OCI-LY1 (cell line): ENCODE measurements around the gene TMEM119.

Source experiments
- EZH2 ChIP-seq: fragments of 200-600 bp; sonication (generic), shearing (Covaris generic); IDR thresholded peaks from 2 replicates; pipeline ENCODE4 v1.8.0; 2017; ENCODE audit warnings: borderline replicate concordance, mixed run types, mild to moderate bottlenecking, antibody characterized with exemption, low read length, moderate library complexity, mixed read lengths
- TF ChIP-seq, protein P1 (sequence below): fragments of 200-600 bp; sonication (generic), shearing (Covaris generic); IDR thresholded peaks from 2 replicates; pipeline ENCODE4 v1.5.1; 2017; ENCODE audit warnings: mild to moderate bottlenecking, antibody characterized with exemption, low read length, moderate library complexity, mixed read lengths

GRCh38 chr12:108594323-108594903 lies 3.5 kb downstream of the TMEM119 start:
- TF ChIP-seq, protein P1, sequence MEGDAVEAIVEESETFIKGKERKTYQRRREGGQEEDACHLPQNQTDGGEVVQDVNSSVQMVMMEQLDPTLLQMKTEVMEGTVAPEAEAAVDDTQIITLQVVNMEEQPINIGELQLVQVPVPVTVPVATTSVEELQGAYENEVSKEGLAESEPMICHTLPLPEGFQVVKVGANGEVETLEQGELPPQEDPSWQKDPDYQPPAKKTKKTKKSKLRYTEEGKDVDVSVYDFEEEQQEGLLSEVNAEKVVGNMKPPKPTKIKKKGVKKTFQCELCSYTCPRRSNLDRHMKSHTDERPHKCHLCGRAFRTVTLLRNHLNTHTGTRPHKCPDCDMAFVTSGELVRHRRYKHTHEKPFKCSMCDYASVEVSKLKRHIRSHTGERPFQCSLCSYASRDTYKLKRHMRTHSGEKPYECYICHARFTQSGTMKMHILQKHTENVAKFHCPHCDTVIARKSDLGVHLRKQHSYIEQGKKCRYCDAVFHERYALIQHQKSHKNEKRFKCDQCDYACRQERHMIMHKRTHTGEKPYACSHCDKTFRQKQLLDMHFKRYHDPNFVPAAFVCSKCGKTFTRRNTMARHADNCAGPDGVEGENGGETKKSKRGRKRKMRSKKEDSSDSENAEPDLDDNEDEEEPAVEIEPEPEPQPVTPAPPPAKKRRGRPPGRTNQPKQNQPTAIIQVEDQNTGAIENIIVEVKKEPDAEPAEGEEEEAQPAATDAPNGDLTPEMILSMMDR, result no peak
- TF ChIP-seq EZH2, result no peak
